ENCODE results near the gene CACNA1C. TPM values are rescaled to one million over a fixed set of nuclear protein-coding genes. Genes with fewer than 3 reads are reported as not detected.

The CACNA1C gene
- total RNA-seq, 1 donor from 2014 or later: 102 TPM

DNA sequence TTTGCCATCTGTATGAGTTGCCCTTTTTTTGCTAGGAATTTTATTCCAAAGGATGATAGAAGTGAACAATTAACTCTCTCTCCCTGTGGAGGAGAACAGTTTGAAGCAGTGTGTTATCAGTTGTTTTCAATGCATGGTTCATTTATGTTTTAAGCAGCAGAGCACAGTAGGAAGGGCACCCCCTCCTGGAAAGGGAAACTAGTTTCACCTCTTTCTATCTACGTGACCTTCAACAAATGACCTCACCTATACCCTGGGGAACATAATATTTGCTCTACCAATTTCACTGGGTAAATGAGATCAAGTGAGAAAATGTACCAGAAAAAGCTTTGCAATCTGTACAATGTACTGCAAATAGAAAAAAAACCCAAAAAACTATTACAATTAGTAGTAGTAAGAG lies 43.2 kb upstream of the CACNA1C start:
- Histone ChIP-seq H3K27ac (no peak overlapping the region), H3K4me3 (no peak overlapping the region), H3K9me3 (no peaks in the 10 kb centered on the region), H3K4me1 (peaks cover 0 to 4% of the 10 kb centered on the region in 2 donors), H3K36me3 (no peaks in the 10 kb centered on the region), H3K27me3 (no peaks in the 10 kb centered on the region)
- intact Hi-C loops (cut with DNase I): loop anchor here (5.0 kb wide), 1 partner anchor 42 kb away; no protein-coding TSS in a partner anchor
- TF ChIP-seq, protein P1, sequence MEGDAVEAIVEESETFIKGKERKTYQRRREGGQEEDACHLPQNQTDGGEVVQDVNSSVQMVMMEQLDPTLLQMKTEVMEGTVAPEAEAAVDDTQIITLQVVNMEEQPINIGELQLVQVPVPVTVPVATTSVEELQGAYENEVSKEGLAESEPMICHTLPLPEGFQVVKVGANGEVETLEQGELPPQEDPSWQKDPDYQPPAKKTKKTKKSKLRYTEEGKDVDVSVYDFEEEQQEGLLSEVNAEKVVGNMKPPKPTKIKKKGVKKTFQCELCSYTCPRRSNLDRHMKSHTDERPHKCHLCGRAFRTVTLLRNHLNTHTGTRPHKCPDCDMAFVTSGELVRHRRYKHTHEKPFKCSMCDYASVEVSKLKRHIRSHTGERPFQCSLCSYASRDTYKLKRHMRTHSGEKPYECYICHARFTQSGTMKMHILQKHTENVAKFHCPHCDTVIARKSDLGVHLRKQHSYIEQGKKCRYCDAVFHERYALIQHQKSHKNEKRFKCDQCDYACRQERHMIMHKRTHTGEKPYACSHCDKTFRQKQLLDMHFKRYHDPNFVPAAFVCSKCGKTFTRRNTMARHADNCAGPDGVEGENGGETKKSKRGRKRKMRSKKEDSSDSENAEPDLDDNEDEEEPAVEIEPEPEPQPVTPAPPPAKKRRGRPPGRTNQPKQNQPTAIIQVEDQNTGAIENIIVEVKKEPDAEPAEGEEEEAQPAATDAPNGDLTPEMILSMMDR (IDR thresholded peaks at IDR 0.05): no peak
- DNase-seq (ENCODE audit: low spot score in 2 of 2): no peak

DNA sequence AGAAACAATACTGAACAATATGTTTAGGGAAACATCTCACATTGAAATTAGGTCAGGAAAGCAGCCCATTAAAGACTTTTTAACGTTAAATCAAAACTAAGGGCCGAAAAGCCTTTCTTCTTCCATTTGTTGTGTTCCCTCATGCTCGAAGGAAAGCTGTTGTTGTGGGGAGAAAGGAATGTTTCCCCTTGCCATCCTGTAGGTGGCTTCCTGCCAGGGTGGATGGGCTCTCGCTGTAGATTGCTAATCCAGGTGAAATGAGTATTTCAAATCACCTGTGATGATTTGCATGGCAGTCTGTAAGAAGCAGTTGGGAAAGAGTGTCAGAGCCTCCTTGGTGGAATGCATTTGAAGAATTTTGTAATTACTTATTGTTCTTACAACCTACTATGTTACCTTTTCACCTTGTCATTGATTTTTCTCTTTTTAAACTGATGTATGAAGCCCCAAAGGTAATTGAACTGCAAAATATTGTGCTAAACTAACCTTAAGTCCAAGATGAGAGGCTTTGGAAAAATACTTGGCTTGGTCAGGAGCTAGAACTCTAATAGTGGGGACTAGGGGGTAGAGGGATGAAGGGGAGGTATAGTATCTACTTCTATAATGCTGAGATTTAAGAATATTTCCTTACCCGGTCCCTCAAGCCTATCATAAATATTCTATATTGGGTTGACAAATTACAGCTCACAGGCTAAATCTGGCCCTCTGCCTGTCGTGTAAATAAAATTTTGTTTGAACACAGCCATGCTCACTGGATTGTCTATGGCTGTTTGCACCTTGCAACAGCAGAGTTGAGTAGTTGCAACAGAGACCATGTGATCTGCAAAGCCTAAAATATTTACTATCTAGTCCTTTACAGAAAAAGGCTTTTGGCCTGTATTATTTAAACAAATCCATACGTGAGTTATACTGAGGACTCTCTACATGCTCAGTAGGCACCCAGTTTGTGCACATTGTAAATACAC lies 40.9 kb upstream of the CACNA1C start:
- H3K9me3 ChIP-seq: no peaks in the 10 kb centered on the region
- no peak overlapping the region for H3K4me3 ChIP-seq
- no peaks in the 10 kb centered on the region for H3K4me1 ChIP-seq
- no peaks in the 10 kb centered on the region for H3K36me3 ChIP-seq
- TF ChIP-seq, protein P1 (IDR thresholded peaks at IDR 0.05): no peak
- DNase-seq (ENCODE audit: low spot score in 2 of 2): no peak
- intact Hi-C loops (cut with DNase I): no loop called here
- H3K27me3 ChIP-seq: no peaks in the 10 kb centered on the region
- no peak overlapping the region for H3K27ac ChIP-seq

DNA sequence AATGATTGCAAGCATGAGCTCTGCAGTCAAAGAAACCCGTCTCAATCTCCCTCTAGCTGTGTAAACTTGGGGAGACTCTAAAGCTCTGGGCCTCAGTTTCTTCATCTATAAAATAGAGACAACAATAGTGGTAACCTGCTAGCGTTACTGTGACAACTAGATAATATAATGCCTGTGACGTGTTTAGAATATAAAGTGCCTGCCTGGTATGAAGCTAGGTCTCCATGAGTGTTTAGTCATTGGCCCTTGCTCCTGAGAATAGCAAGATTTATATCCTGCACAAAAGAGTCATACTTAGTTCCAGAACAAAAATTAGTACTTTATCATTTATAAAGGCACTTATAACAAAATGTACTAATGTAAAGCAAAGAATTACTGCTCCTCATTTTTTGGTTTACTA lies 39.7 kb upstream of the CACNA1C start:
- TF ChIP-seq, protein P1 (IDR thresholded peaks at IDR 0.05): no peak
- Histone ChIP-seq H3K27me3 (no peaks in the 10 kb centered on the region), H3K9me3 (no peaks in the 10 kb centered on the region), H3K4me1 (no peaks in the 10 kb centered on the region), H3K36me3 (no peaks in the 10 kb centered on the region), H3K27ac (no peak overlapping the region), H3K4me3 (no peak overlapping the region)
- no peak for DNase-seq (ENCODE audit: low spot score in 2 of 2)
- intact Hi-C loops (cut with DNase I): no loop called here

DNA sequence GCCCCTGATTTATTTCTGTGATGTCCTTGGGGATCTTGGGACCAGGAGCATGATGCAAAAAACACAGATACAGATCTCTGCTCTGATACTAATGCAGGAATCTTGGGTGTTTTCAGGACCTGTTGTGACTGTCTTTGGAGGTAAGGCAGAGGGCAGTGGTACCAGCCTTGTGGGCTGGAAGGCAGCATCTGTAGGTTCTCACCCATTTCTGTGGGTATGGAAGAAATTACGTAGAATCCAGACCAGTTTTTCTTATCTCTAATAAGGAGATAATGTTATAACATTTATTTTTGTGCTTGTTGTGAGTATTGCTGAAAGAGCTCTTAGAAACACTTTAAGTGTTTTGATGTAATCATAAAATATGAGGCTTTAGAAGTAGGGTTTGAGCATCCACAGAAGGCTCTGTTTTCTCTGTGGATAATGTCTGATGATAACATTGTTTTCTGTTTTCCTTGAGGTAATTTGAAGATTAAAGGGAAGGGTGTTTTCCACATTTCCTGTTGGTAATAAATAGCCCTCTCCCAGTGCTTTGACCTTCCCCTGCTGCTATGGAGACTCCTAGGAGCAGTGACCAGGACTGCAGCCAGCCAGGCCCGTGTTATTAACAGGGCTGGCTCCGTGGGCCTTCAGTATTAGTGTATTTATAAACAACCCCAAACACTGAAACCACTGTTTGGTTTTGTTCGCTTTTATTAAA lies 39.1 kb upstream of the CACNA1C start:
- Histone ChIP-seq H3K27ac (no peak overlapping the region), H3K4me1 (no peaks in the 10 kb centered on the region)

DNA sequence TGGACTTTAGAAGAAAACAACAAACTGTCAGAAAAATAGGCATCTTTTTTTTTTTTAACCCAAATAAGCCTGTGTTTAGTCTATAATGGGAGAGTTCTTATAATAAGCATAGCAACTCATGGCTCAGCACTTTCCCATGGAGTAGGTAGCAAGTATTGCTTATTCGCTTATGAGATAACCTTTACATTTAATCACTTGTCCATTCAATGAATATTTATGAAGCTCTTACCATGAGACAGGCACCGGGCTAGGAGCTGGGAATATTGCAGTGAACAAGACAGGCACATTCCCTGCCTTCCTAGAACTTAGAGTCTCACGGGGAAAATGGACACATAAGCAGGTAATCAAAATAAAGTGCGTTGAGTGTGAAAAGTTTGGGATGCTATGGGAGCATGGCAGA lies 38.6 kb upstream of the CACNA1C start:
- H3K27me3 ChIP-seq: no peaks in the 10 kb centered on the region
- no peaks in the 10 kb centered on the region for H3K4me1 ChIP-seq
- no peak overlapping the region for H3K4me3 ChIP-seq
- no peak overlapping the region for H3K27ac ChIP-seq
- no peaks in the 10 kb centered on the region for H3K9me3 ChIP-seq
- no peak for DNase-seq (ENCODE audit: low spot score in 2 of 2)
- TF ChIP-seq, protein P1 (IDR thresholded peaks at IDR 0.05): no peak
- H3K36me3 ChIP-seq: no peaks in the 10 kb centered on the region
- intact Hi-C loops (cut with DNase I): no loop called here

More for the DNA sequence above, 39.1 kb upstream of the CACNA1C start:
- H3K27me3 ChIP-seq: no peaks in the 10 kb centered on the region
- DNase-seq (ENCODE audit: low spot score in 2 of 2): no peak
- intact Hi-C loops (cut with DNase I): no loop called here
- no peaks in the 10 kb centered on the region for H3K9me3 ChIP-seq
- no peaks in the 10 kb centered on the region for H3K36me3 ChIP-seq
- TF ChIP-seq, protein P1 (IDR thresholded peaks at IDR 0.05): no peak
- H3K4me3 ChIP-seq: no peak overlapping the region
